HCT116 (cell line): Measurements from ENCODE around the gene OR10X1. TPM values are rescaled to one million over a fixed set of nuclear protein-coding genes. Genes with fewer than 3 reads are reported as not detected.

ENCODE experiments used
- ATAC-seq: fragments of 200-7000 bp; cut with Tn5 transposase; 2 replicates; pipeline ENCODE4 v1.9.1; 2020; ENCODE audit warnings: mild to moderate bottlenecking, moderate library complexity
- BruUV-seq: library from RNA; stranded (reverse); fragments of 400-500 nt; replicated peaks from 2 replicates; lab custom pipeline; 2021; lab: Mats Ljungman, UMichigan
- CTCF ChIA-PET: fragments of 300-600 bp; sonication (Branson Sonifier 250); formaldehyde crosslinking; loops from one replicate; lab custom pipeline; 2021; ENCODE audit warnings: antibody characterized with exemption; lab: Charles Lee
- POLR2A ChIA-PET: fragments of 300-600, 350-600 bp; sonication (Branson Sonifier 250); formaldehyde crosslinking; loops from one replicate; lab custom pipeline; 2021; ENCODE audit warnings: antibody characterized with exemption; lab: Charles Lee
- RAD21 ChIA-PET, 2 experiments: fragments of 300-600 bp; sonication (Branson Sonifier 250); formaldehyde crosslinking; loops; one replicate each; lab custom pipeline; 2023; ENCODE audit warnings: low total read pairs in 2 of 2; ENCODE audit not compliant: uncharacterized antibody in 2 of 2, unreplicated experiment in 2 of 2, low non-redundant PET in 1 of 2; lab: Charles Lee
- DNase-seq: peaks from one replicate; pipeline ENCODE4 v3.0.0-alpha.2; 2010; ENCODE audit warnings: low read depth, low spot score
- H2AFZ ChIP-seq: fragments of 200-600 bp; shearing (Covaris generic), sonication (generic); 2 replicates; pipeline ENCODE4 v1.6.1; 2017; ENCODE audit warnings: low read depth, mixed run types, mixed read lengths, antibody characterized with exemption, low read length; ENCODE audit not compliant: poor library complexity, severe bottlenecking
- H3K27ac ChIP-seq: 2 replicates; pipeline ENCODE4 v1.5.1; 2012; ENCODE audit warnings: low read depth, low read length
- H3K27me3 ChIP-seq: fragments of 200-600 bp; sonication (generic); 2 replicates; pipeline ENCODE4 v1.6.1; 2016; ENCODE audit warnings: mixed run types, low read length, mixed read lengths; ENCODE audit not compliant: insufficient read depth
- H3K36me3 ChIP-seq, 2 experiments: fragments of 200-500 bp in 1 of 2; fragments of 200-600 bp in 1 of 2; sonication (Bioruptor generic) in 1 of 2; sonication (generic) in 1 of 2; 2 replicates each; pipeline versions ENCODE4 v1.5.1 to v1.6.1; 2014 to 2016; ENCODE audit warnings: low read length in 2 of 2, inconsistent platforms in 1 of 2, mixed read lengths in 1 of 2, mixed run types in 1 of 2; ENCODE audit not compliant: insufficient read depth in 2 of 2, control insufficient read depth in 1 of 2
- H3K4me1 ChIP-seq, 2 experiments: fragments of 200-600 bp in 1 of 2; sonication (generic) in 1 of 2; 2 replicates each; pipeline versions ENCODE4 v1.5.1 to v1.6.1; 2012 to 2017; ENCODE audit warnings: low read length in 2 of 2, inconsistent platforms in 1 of 2, mild to moderate bottlenecking in 1 of 2, mixed read lengths in 1 of 2, mixed run types in 1 of 2, moderate library complexity in 1 of 2; ENCODE audit not compliant: insufficient read depth in 2 of 2, control insufficient read depth in 1 of 2
- H3K4me2 ChIP-seq: fragments of 200-600 bp; sonication (generic); 2 replicates; pipeline ENCODE4 v1.6.1; 2017; ENCODE audit warnings: mixed run types, low read length, mixed read lengths
- H3K4me3 ChIP-seq, 2 experiments: fragments of 200-600 bp in 1 of 2; sonication (generic) in 1 of 2; replicated peaks in 1 of 2; 2 replicates each; pipeline ENCODE4 v1.5.1; 2011 to 2016; ENCODE audit warnings: low read length in 2 of 2, control low read depth in 1 of 2, low read depth in 1 of 2, mild to moderate bottlenecking in 1 of 2, mixed read lengths in 1 of 2, mixed run types in 1 of 2
- H3K79me2 ChIP-seq: fragments of 200-600 bp; sonication (generic); 2 replicates; pipeline ENCODE4 v1.6.1; 2017; ENCODE audit warnings: mild to moderate bottlenecking, mixed run types, low read length, moderate library complexity, mixed read lengths; ENCODE audit not compliant: insufficient read depth
- H3K9ac ChIP-seq: fragments of 200-600 bp; sonication (generic); 2 replicates; pipeline ENCODE4 v1.6.1; 2016; ENCODE audit warnings: low read length, mixed read lengths
- H3K9me2 ChIP-seq: fragments of 200-600 bp; sonication (generic), shearing (Covaris generic); 2 replicates; pipeline ENCODE4 v1.6.1; 2017; ENCODE audit warnings: mixed run types, mild to moderate bottlenecking, moderate library complexity; ENCODE audit not compliant: insufficient read depth
- H3K9me3 ChIP-seq, 2 experiments: fragments of 200-500 bp in 1 of 2; fragments of 200-600 bp in 1 of 2; sonication (Bioruptor generic) in 1 of 2; sonication (generic) in 1 of 2; 2 replicates each; pipeline ENCODE4 v1.6.1; 2014 to 2017; ENCODE audit warnings: low read length in 2 of 2, mixed read lengths in 2 of 2, inconsistent platforms in 1 of 2, low read depth in 1 of 2, mild to moderate bottlenecking in 1 of 2, mixed run types in 1 of 2, moderate library complexity in 1 of 2; ENCODE audit not compliant: control insufficient read depth in 1 of 2, insufficient read depth in 1 of 2
- H4K20me1 ChIP-seq: fragments of 200-600 bp; sonication (generic), shearing (Covaris generic); 2 replicates; pipeline ENCODE4 v1.6.1; 2017; ENCODE audit warnings: mixed run types, mild to moderate bottlenecking, moderate library complexity; ENCODE audit not compliant: insufficient read depth
- CBX3 ChIP-seq: IDR thresholded peaks from 2 replicates; pipeline ENCODE4 v1.6.1; 2012; ENCODE audit warnings: low read depth
- CEBPB ChIP-seq: IDR thresholded peaks from 2 replicates; pipeline ENCODE4 v1.6.1; 2012; ENCODE audit warnings: low read depth
- EGR1 ChIP-seq: IDR thresholded peaks from 2 replicates; pipeline ENCODE4 v1.6.1; 2012; ENCODE audit warnings: low read depth
- ELF1 ChIP-seq: IDR thresholded peaks from 2 replicates; pipeline ENCODE4 v1.6.1; 2012; ENCODE audit warnings: low read depth, borderline replicate concordance
- EZH2 ChIP-seq: fragments of 200-600 bp; sonication (generic); IDR thresholded peaks from 2 replicates; pipeline ENCODE4 v1.6.1; 2017; ENCODE audit warnings: antibody characterized with exemption, mixed run types
- RAD21 ChIP-seq: IDR thresholded peaks from 2 replicates; pipeline ENCODE4 v1.6.1; 2012; ENCODE audit warnings: low read depth, mild to moderate bottlenecking
- SIN3A ChIP-seq: IDR thresholded peaks from 2 replicates; pipeline ENCODE4 v1.6.1; 2012; ENCODE audit warnings: low read depth
- ZBTB33 ChIP-seq: IDR thresholded peaks from 2 replicates; pipeline ENCODE4 v1.6.1; 2011; ENCODE audit warnings: mild to moderate bottlenecking, low read length, moderate library complexity; ENCODE audit not compliant: insufficient replicate concordance; ENCODE audit errors: extremely low read depth
- ZNF274 ChIP-seq: fragments of 200-500 bp; sonication (Bioruptor generic); IDR thresholded peaks from 2 replicates; pipeline ENCODE4 v1.6.1; 2014; ENCODE audit warnings: mild to moderate bottlenecking, low read depth, low read length, inconsistent platforms
- intact Hi-C: fragments of 100-400 bp; cut with micrococcal nuclease; formaldehyde crosslinking; loops from 2 replicates; pipeline ENCODE4 v1.10.0; 2022
- total RNA-seq: library from RNA; stranded (reverse); gene quantifications from one replicate; pipeline ENCODE4 v1.2.1, GENCODE V29; 2021; ENCODE audit not compliant: unreplicated experiment
- TF ChIP-seq, protein P1 (sequence below): IDR thresholded peaks from 2 replicates; pipeline ENCODE4 v1.6.1; 2012
- TF ChIP-seq, protein P2 (sequence below), 3 experiments: fragments of 200-600 bp in 1 of 3; sonication (generic) in 1 of 3; IDR thresholded peaks in 2 of 3; conservative IDR thresholded peaks in 1 of 3; 2 replicates each; pipeline ENCODE4 v1.5.1; 2012 to 2017; ENCODE audit warnings: low read depth in 2 of 3, low read length in 2 of 3, antibody characterized with exemption in 1 of 3, borderline replicate concordance in 1 of 3, control low read depth in 1 of 3, mild to moderate bottlenecking in 1 of 3, mixed read lengths in 1 of 3, mixed run types in 1 of 3, moderate library complexity in 1 of 3; ENCODE audit not compliant: insufficient read depth in 1 of 3
- TF ChIP-seq, protein P3 (sequence below): IDR thresholded peaks from 2 replicates; pipeline ENCODE4 v1.6.1; 2012

The OR10X1 gene
- total RNA-seq, 1 experiment from 2014 or later, result not detected

DNA sequence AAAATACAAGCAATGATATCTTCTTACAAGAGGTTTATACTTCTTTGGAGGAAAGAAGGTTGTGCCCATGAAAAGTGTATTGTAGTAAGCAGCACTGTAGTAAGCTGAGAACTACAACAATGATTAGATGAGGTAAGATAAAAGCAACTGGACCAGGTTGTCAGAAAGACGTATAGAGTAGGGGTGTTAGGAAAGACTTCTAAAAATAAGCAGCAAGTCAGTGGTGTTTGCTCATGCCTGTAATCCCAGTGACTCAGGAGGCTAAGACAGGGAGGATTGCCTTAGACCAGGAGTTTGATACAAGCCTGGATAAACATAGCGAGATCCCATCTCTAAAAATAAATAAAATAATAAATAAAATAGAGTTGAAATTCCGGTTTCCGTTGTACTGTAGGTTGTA lies 4.3 kb upstream of the OR10X1 start:
- TF ChIP-seq, protein P1, sequence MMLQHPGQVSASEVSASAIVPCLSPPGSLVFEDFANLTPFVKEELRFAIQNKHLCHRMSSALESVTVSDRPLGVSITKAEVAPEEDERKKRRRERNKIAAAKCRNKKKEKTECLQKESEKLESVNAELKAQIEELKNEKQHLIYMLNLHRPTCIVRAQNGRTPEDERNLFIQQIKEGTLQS, result no peak
- TF ChIP-seq EGR1, result no peak
- TF ChIP-seq SIN3A, result no peak
- no peak for TF ChIP-seq CBX3
- no peak for TF ChIP-seq CEBPB
- TF ChIP-seq, protein P2, sequence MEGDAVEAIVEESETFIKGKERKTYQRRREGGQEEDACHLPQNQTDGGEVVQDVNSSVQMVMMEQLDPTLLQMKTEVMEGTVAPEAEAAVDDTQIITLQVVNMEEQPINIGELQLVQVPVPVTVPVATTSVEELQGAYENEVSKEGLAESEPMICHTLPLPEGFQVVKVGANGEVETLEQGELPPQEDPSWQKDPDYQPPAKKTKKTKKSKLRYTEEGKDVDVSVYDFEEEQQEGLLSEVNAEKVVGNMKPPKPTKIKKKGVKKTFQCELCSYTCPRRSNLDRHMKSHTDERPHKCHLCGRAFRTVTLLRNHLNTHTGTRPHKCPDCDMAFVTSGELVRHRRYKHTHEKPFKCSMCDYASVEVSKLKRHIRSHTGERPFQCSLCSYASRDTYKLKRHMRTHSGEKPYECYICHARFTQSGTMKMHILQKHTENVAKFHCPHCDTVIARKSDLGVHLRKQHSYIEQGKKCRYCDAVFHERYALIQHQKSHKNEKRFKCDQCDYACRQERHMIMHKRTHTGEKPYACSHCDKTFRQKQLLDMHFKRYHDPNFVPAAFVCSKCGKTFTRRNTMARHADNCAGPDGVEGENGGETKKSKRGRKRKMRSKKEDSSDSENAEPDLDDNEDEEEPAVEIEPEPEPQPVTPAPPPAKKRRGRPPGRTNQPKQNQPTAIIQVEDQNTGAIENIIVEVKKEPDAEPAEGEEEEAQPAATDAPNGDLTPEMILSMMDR (IDR thresholded peaks at IDR 0.05 in 2 of 3, conservative IDR thresholded peaks at IDR 0.05 in 1 of 3; ENCODE audit: borderline replicate concordance in 1 of 3, insufficient read depth in 1 of 3, low read depth in 2 of 3, low read length in 2 of 3), result no peak
- TF ChIP-seq ELF1, result no peak
- TF ChIP-seq ZNF274, result no peak
- TF ChIP-seq, protein P3, sequence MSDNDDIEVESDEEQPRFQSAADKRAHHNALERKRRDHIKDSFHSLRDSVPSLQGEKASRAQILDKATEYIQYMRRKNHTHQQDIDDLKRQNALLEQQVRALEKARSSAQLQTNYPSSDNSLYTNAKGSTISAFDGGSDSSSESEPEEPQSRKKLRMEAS, result no peak
- TF ChIP-seq RAD21, result no peak
- no peak for TF ChIP-seq EZH2
- no peak for TF ChIP-seq ZBTB33
- TF ChIP-seq, all 23 proteins: peak for 0
- DNase-seq, result no peak
- ChIA-PET RAD21 (no interaction called here), POLR2A (no interaction called here), CTCF (no interaction called here)
- no peaks in the 10 kb centered on the region for H4K20me1 ChIP-seq
- no peaks in the 10 kb centered on the region for H3K79me2 ChIP-seq
- H3K4me2 ChIP-seq, result no peak overlapping the region
- no peak for ATAC-seq
- no peak overlapping the region for H2AFZ ChIP-seq
- H3K9ac ChIP-seq, result no peak overlapping the region
- H3K9me3 ChIP-seq, result no peaks in the 10 kb centered on the region
- intact Hi-C loops, result no loop called here
- H3K4me3 ChIP-seq, result no peak overlapping the region
- H3K9me2 ChIP-seq, result no peaks in the 10 kb centered on the region
- H3K27ac ChIP-seq, result no peak overlapping the region
- no peaks in the 10 kb centered on the region for H3K27me3 ChIP-seq
- BruUV-seq, result no TSS peak
- H3K36me3 ChIP-seq, result no peaks in the 10 kb centered on the region
- no peaks in the 10 kb centered on the region for H3K4me1 ChIP-seq
